IMR-90 (cell line): Measurements from ENCODE around the gene LILRA1. TPM values are rescaled to one million over a fixed set of nuclear protein-coding genes. Genes with fewer than 3 reads are reported as not detected.

Source experiments
- ATAC-seq: fragments of 200-7000 bp; cut with Tn5 transposase; 2 replicates; pipeline ENCODE4 v1.9.1; 2020; ENCODE audit warnings: low read depth, mild to moderate bottlenecking, moderate library complexity
- BruUV-seq: library from RNA; stranded (reverse); fragments of 400-500 nt; replicated peaks from 2 replicates; lab custom pipeline; 2021; lab: Mats Ljungman, UMichigan
- CTCF ChIA-PET: fragments of 300-600 bp; formaldehyde crosslinking; extraction: SDS; loops from one replicate; lab custom pipeline; 2021; ENCODE audit warnings: antibody characterized with exemption; lab: Yijun Ruan, JAX
- POLR2A ChIA-PET: fragments of 300-600 bp; sonication (Branson Sonifier 250); formaldehyde crosslinking; loops from one replicate; lab custom pipeline; 2022; ENCODE audit warnings: antibody characterized with exemption; ENCODE audit not compliant: unreplicated experiment; lab: Charles Lee
- DNase-seq: peaks from one replicate; pipeline ENCODE4 v3.0.0; 2013
- H2AFZ ChIP-seq: replicated peaks from 2 replicates; pipeline ENCODE3; 2013; ENCODE audit warnings: low read length, mild to moderate bottlenecking; ENCODE audit not compliant: poor library complexity
- H2AK5ac ChIP-seq: 2 replicates; pipeline ENCODE4 v1.6.1; 2013; ENCODE audit warnings: low read depth, low read length, inconsistent platforms
- H2AK9ac ChIP-seq: replicated peaks from 2 replicates; pipeline ENCODE3; 2013; ENCODE audit warnings: mild to moderate bottlenecking, low read depth, low read length, moderate library complexity; ENCODE audit not compliant: poor library complexity
- H2BK120ac ChIP-seq: 2 replicates; pipeline ENCODE4 v1.6.1; 2013; ENCODE audit warnings: low read depth, low read length, inconsistent platforms
- H2BK15ac ChIP-seq: 3 replicates; pipeline ENCODE4 v1.6.1; 2013; ENCODE audit warnings: low read depth, low read length, inconsistent platforms
- H2BK20ac ChIP-seq: 2 replicates; pipeline ENCODE4 v1.6.1; 2013; ENCODE audit warnings: low read depth, mild to moderate bottlenecking, inconsistent platforms, low read length, moderate library complexity
- H2BK5ac ChIP-seq: 2 replicates; pipeline ENCODE4 v1.6.1; 2013; ENCODE audit warnings: mild to moderate bottlenecking, low read depth, low read length, inconsistent platforms; ENCODE audit not compliant: poor library complexity, severe bottlenecking
- H3K14ac ChIP-seq: replicated peaks from 2 replicates; pipeline ENCODE4 v1.6.1; 2013; ENCODE audit warnings: low read depth, low read length, inconsistent platforms
- H3K18ac ChIP-seq: 2 replicates; pipeline ENCODE4 v1.6.1; 2013; ENCODE audit warnings: low read depth, low read length, control low read depth
- H3K23ac ChIP-seq: 2 replicates; pipeline ENCODE4 v1.6.1; 2013; ENCODE audit warnings: low read depth, low read length, inconsistent platforms
- H3K27ac ChIP-seq: 2 replicates; pipeline ENCODE4 v1.5.1; 2013; ENCODE audit warnings: mild to moderate bottlenecking, control low read depth, low read length; ENCODE audit not compliant: insufficient read depth
- H3K27me3 ChIP-seq: 2 replicates; pipeline ENCODE4 v1.6.1; 2013; ENCODE audit warnings: low read length; ENCODE audit not compliant: control insufficient read depth, insufficient read depth
- H3K36me3 ChIP-seq: 2 replicates; pipeline ENCODE4 v1.6.1; 2013; ENCODE audit warnings: low read length, mixed read lengths; ENCODE audit not compliant: control insufficient read depth, insufficient read depth
- H3K4ac ChIP-seq: 2 replicates; pipeline ENCODE4 v1.6.1; 2013; ENCODE audit warnings: low read depth, low read length, inconsistent platforms
- H3K4me1 ChIP-seq: 2 replicates; pipeline ENCODE4 v1.6.1; 2013; ENCODE audit warnings: low read length, mixed read lengths; ENCODE audit not compliant: control insufficient read depth, insufficient read depth
- H3K4me2 ChIP-seq: 2 replicates; pipeline ENCODE4 v1.6.1; 2013; ENCODE audit warnings: low read depth, mild to moderate bottlenecking, control low read depth, low read length, moderate library complexity
- H3K4me3 ChIP-seq: 2 replicates; pipeline ENCODE4 v1.5.1; 2013; ENCODE audit warnings: low read depth, mild to moderate bottlenecking, control low read depth, low read length, moderate library complexity; ENCODE audit not compliant: insufficient read depth
- H3K56ac ChIP-seq: 2 replicates; pipeline ENCODE4 v1.6.1; 2013; ENCODE audit warnings: low read length, inconsistent platforms; ENCODE audit not compliant: insufficient read depth; ENCODE audit errors: extremely low read depth
- H3K79me1 ChIP-seq, 2 experiments: 2 replicates each; pipeline ENCODE4 v1.6.1; 2013; ENCODE audit warnings: low read length in 2 of 2, inconsistent platforms in 1 of 2, low read depth in 1 of 2
- H3K9ac ChIP-seq: 2 replicates; pipeline ENCODE4 v1.6.1; 2013; ENCODE audit warnings: low read depth, low read length, control low read depth
- H3K9me1 ChIP-seq: 2 replicates; pipeline ENCODE4 v1.6.1; 2013; ENCODE audit warnings: low read length, inconsistent platforms; ENCODE audit not compliant: insufficient read depth
- H3K9me3 ChIP-seq: 2 replicates; pipeline ENCODE4 v1.6.1; 2013; ENCODE audit warnings: low read length; ENCODE audit not compliant: control insufficient read depth, insufficient read depth
- H4K20me1 ChIP-seq: 2 replicates; pipeline ENCODE4 v1.6.1; 2013; ENCODE audit warnings: low read length, inconsistent platforms; ENCODE audit not compliant: insufficient read depth
- H4K5ac ChIP-seq: 2 replicates; pipeline ENCODE4 v1.6.1; 2013; ENCODE audit warnings: mild to moderate bottlenecking, low read depth, low read length, control low read depth
- H4K8ac ChIP-seq, 2 experiments: 2 replicates each; pipeline ENCODE4 v1.6.1; 2013; ENCODE audit warnings: low read depth in 2 of 2, low read length in 2 of 2, control low read depth in 1 of 2, inconsistent platforms in 1 of 2
- H4K91ac ChIP-seq: 2 replicates; pipeline ENCODE4 v1.6.1; 2013; ENCODE audit warnings: low read depth, low read length, inconsistent platforms; ENCODE audit not compliant: insufficient read depth
- BHLHE40 ChIP-seq: fragments of 150-350 bp; IDR thresholded peaks from 2 replicates; pipeline ENCODE4 v1.6.1; 2016; ENCODE audit warnings: mild to moderate bottlenecking, low read depth, low read length
- CEBPB ChIP-seq: IDR thresholded peaks from 2 replicates; pipeline ENCODE4 v1.6.1; 2012; ENCODE audit warnings: low read depth, low read length, improper control_type of control experiment
- CHD1 ChIP-seq: IDR thresholded peaks from 2 replicates; pipeline ENCODE4 v1.6.1; 2012; ENCODE audit warnings: low read depth, low read length, improper control_type of control experiment
- CTCF ChIP-seq: conservative IDR thresholded peaks from 2 replicates; pipeline ENCODE4 v1.5.1; 2012; ENCODE audit warnings: mild to moderate bottlenecking, low read depth, low read length, improper control_type of control experiment
- FOS ChIP-seq: fragments of 150-350 bp; IDR thresholded peaks from 2 replicates; pipeline ENCODE4 v1.6.1; 2016; ENCODE audit warnings: low read depth, low read length
- MAFK ChIP-seq: IDR thresholded peaks from 2 replicates; pipeline ENCODE4 v1.6.1; 2012; ENCODE audit warnings: low read depth, low read length, improper control_type of control experiment
- MAZ ChIP-seq: IDR thresholded peaks from 2 replicates; pipeline ENCODE4 v1.6.1; 2012; ENCODE audit warnings: low read depth, mild to moderate bottlenecking, low read length, improper control_type of control experiment, moderate library complexity, borderline replicate concordance
- MXI1 ChIP-seq: IDR thresholded peaks from 2 replicates; pipeline ENCODE4 v1.6.1; 2012; ENCODE audit warnings: low read depth, mild to moderate bottlenecking, low read length, moderate library complexity, borderline replicate concordance
- NFE2L2 ChIP-seq: fragments of 150-350 bp; IDR thresholded peaks from 2 replicates; pipeline ENCODE4 v1.6.1; 2016; ENCODE audit warnings: low read depth, mild to moderate bottlenecking, low read length
- POLR2A ChIP-seq: IDR thresholded peaks from 2 replicates; pipeline ENCODE4 v1.6.1; 2012; ENCODE audit warnings: mild to moderate bottlenecking, low read depth, low read length
- RAD21 ChIP-seq: IDR thresholded peaks from 2 replicates; pipeline ENCODE4 v1.6.1; 2012; ENCODE audit warnings: low read length, improper control_type of control experiment
- RCOR1 ChIP-seq: IDR thresholded peaks from 2 replicates; pipeline ENCODE4 v1.6.1; 2012; ENCODE audit warnings: mild to moderate bottlenecking, low read length, improper control_type of control experiment; ENCODE audit not compliant: insufficient replicate concordance
- RFX5 ChIP-seq: IDR thresholded peaks from 2 replicates; pipeline ENCODE4 v1.8.0; 2012; ENCODE audit warnings: low read depth, mild to moderate bottlenecking, low read length, moderate library complexity
- SMC3 ChIP-seq: fragments of 150-350 bp; IDR thresholded peaks from 2 replicates; pipeline ENCODE4 v1.6.1; 2016; ENCODE audit warnings: low read depth, mild to moderate bottlenecking, antibody characterized with exemption, low read length, moderate library complexity
- USF2 ChIP-seq: fragments of 150-350 bp; IDR thresholded peaks from 2 replicates; pipeline ENCODE4 v1.6.1; 2017; ENCODE audit warnings: mild to moderate bottlenecking, antibody characterized with exemption, low read length, low read depth
- WGBS, 2 experiments: methylation state at CpG; one replicate each; pipeline versions ENCODE4 v1.1.5 to v1.1.7; 2013; ENCODE audit warnings: missing lambda C conversion rate in 2 of 2; ENCODE audit not compliant: insufficient read length in 1 of 2; ENCODE audit errors: extremely low coverage in 2 of 2; 5-methylcytosine and 5-hydroxymethylcytosine counted together
- dilution Hi-C: fragments of 300-500 bp; cut with HindIII; formaldehyde crosslinking; loops from one replicate; pipeline ENCODE4 v1.14.3; 2018; ENCODE audit warnings: low sequenced_read_pairs; ENCODE audit not compliant: unreplicated experiment
- in situ Hi-C: fragments of 300-500 bp; cut with MboI; formaldehyde crosslinking; loops from 3 replicates; pipeline ENCODE4 v1.14.3; 2019; ENCODE audit warnings: low sequenced_read_pairs, inconsistent platforms, mixed read lengths
- intact Hi-C: fragments of 100-400 bp; cut with micrococcal nuclease; formaldehyde crosslinking; loops from 2 replicates; pipeline ENCODE4 v1.10.0; 2022
- polyA plus RNA-seq, 3 experiments: library from polyadenylated mRNA; depleted of rRNA; stranded (reverse); fragments of >200 nt; gene quantifications; 2 replicates each; pipeline ENCODE4 v1.2.3, GENCODE V29; 2012; ENCODE audit warnings: low replicate concordance in 1 of 3
- total RNA-seq: library from RNA; depleted of rRNA; stranded (reverse); fragments of >200 nt; gene quantifications from 2 replicates; pipeline ENCODE4 v1.2.3, GENCODE V29; 2012
- TF ChIP-seq, protein P1 (sequence below): fragments of 150-350 bp; IDR thresholded peaks from 2 replicates; pipeline ENCODE4 v1.6.1; 2016; ENCODE audit warnings: low read depth, mild to moderate bottlenecking, low read length, moderate library complexity, borderline replicate concordance

The LILRA1 gene
- total and polyA plus RNA-seq, 2 of the 4 experiments (the other 2 are of a cell fraction), result not detected

- no peak for TF ChIP-seq SMC3
- TF ChIP-seq MAFK, result no peak
- TF ChIP-seq USF2, result no peak
- no peak for TF ChIP-seq RFX5
- TF ChIP-seq NFE2L2, result no peak
- TF ChIP-seq MXI1, result no peak
- no peak for TF ChIP-seq RCOR1
- no peak for TF ChIP-seq POLR2A
- TF ChIP-seq RAD21, result no peak
- no peak for TF ChIP-seq CHD1
- no peak for TF ChIP-seq CTCF
- TF ChIP-seq BHLHE40, result no peak
- no peak for TF ChIP-seq FOS
- TF ChIP-seq, protein P1, sequence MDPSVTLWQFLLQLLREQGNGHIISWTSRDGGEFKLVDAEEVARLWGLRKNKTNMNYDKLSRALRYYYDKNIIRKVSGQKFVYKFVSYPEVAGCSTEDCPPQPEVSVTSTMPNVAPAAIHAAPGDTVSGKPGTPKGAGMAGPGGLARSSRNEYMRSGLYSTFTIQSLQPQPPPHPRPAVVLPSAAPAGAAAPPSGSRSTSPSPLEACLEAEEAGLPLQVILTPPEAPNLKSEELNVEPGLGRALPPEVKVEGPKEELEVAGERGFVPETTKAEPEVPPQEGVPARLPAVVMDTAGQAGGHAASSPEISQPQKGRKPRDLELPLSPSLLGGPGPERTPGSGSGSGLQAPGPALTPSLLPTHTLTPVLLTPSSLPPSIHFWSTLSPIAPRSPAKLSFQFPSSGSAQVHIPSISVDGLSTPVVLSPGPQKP, result no peak
- TF ChIP-seq CEBPB, result no peak
- TF ChIP-seq MAZ, result no peak
- BruUV-seq, result no TSS peak
- H2BK5ac ChIP-seq, result no peak overlapping the region
- no peaks in the 10 kb centered on the region for H4K20me1 ChIP-seq
- H3K9me3 ChIP-seq, result peaks cover 30% of the 10 kb centered on the region
- in situ Hi-C loops (no loop called here), intact Hi-C loops (no loop called here), dilution Hi-C loops (no loop called here)
- WGBS, 2 experiments, result no CpG with 5 or more reads among the region's 5 CpGs
- ChIA-PET POLR2A (no interaction called here), CTCF (no interaction called here)
- H3K4me2 ChIP-seq, result no peak overlapping the region
- no peaks in the 10 kb centered on the region for H3K4me1 ChIP-seq
- H3K14ac ChIP-seq, result no peak overlapping the region
- H3K4me3 ChIP-seq, result no peak overlapping the region
- ATAC-seq (no peak), DNase-seq (no peak)
- H3K23ac ChIP-seq, result no peak overlapping the region
- H2AK5ac ChIP-seq, result no peak overlapping the region
- no peaks in the 10 kb centered on the region for H3K9me1 ChIP-seq
- H3K36me3 ChIP-seq, result no peaks in the 10 kb centered on the region
- H4K8ac ChIP-seq, result no peak overlapping the region
- H2AFZ ChIP-seq, result no peak overlapping the region
- no peak overlapping the region for H4K91ac ChIP-seq
- H3K79me1 ChIP-seq, result no peaks in the 10 kb centered on the region
- no peak overlapping the region for H2BK20ac ChIP-seq
- no peak overlapping the region for H2AK9ac ChIP-seq
- H3K27ac ChIP-seq, result no peak overlapping the region
- no peak overlapping the region for H3K9ac ChIP-seq
- H3K27me3 ChIP-seq, result no peaks in the 10 kb centered on the region
- no peak overlapping the region for H2BK15ac ChIP-seq
- no peak overlapping the region for H3K56ac ChIP-seq
- H3K18ac ChIP-seq, result no peak overlapping the region
- H4K5ac ChIP-seq, result no peak overlapping the region
- no peak overlapping the region for H2BK120ac ChIP-seq
- no peak overlapping the region for H3K4ac ChIP-seq
Measured at GRCh38 chr19:54607785-54608150, 14.3 kb downstream of the LILRA1 start.
